Measurements from ENCODE around the gene HECTD4. TPM values are rescaled to one million over a fixed set of nuclear protein-coding genes. Genes with fewer than 3 reads are reported as not detected.

HECTD4 gene
- total RNA-seq, 1 experiment from 2014 or later: 30.0 TPM

DNA sequence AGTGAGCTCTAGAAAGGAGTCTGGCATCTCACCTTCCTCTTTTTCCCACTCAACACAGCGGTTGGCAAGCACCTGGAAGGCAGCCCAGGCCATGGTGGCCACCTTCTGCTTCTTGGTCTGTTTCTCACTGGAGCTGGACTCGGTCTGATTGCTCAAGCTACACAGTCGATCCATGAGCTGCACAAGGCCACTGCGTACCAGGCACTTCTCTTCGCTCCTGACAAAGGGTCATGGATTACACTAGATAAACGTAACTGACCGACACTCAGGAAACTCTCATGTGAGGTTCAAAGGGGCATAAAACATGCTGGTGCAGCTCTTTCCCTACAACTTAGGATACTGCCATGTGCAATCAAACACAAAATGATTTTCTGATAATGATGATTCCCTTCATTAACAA lies 143.2 kb downstream of the HECTD4 start:
- H3K79me2 ChIP-seq (ENCODE audit: insufficient read depth, low read length): no peaks in the 10 kb centered on the region
- H2BK12ac ChIP-seq (ENCODE audit: insufficient read length, low read depth, low read length): no peak overlapping the region
- no peak overlapping the region for H3K4ac ChIP-seq (ENCODE audit: low read depth, low read length)
- H3K14ac ChIP-seq (ENCODE audit: insufficient read depth, low read length): no peak overlapping the region
- WGBS (ENCODE audit: extremely low coverage, insufficient read length, low lambda C conversion rate): no CpG with 5 or more reads among the region's 7 CpGs
- H2AK5ac ChIP-seq (ENCODE audit: insufficient read length, low read length): no peak overlapping the region
- H2BK15ac ChIP-seq (ENCODE audit: low read depth, low read length): no peak overlapping the region
- Mint-ChIP-seq H3K4me1 (no peaks in the 10 kb centered on the region), H3K9me3 (no peaks in the 10 kb centered on the region), H3K27ac (no peak overlapping the region; a peak in 2 of 7 replicates), H3K36me3 (ENCODE audit: insufficient read depth in 1 of 3, low read depth in 3 of 3) (peaks cover 4 to 70% (median 38%) of the 10 kb centered on the region in 3 experiments; a peak in 6 of 7 replicates), H3K4me3 (no peak overlapping the region), H3K27me3 (ENCODE audit: low read depth) (no peaks in the 10 kb centered on the region)
- no peak overlapping the region for H4K5ac ChIP-seq (ENCODE audit: insufficient read length, low read depth, low read length)
- no peak overlapping the region for H3K56ac ChIP-seq (ENCODE audit: insufficient read length, low read depth, low read length)
- no peak overlapping the region for H2BK120ac ChIP-seq (ENCODE audit: low read depth, low read length, poor library complexity, severe bottlenecking)
- H4K20me1 ChIP-seq (ENCODE audit: control insufficient read depth, insufficient read depth, insufficient read length): no peaks in the 10 kb centered on the region
- H3K23me2 ChIP-seq (ENCODE audit: insufficient read length, low read depth, low read length, poor library complexity, severe bottlenecking): no peaks in the 10 kb centered on the region
- H3K27me3 ChIP-seq (ENCODE audit: insufficient read depth, low read length): no peaks in the 10 kb centered on the region
- H3K23ac ChIP-seq (ENCODE audit: insufficient read length, low read depth, low read length): no peak overlapping the region
- H3K79me1 ChIP-seq (ENCODE audit: insufficient read depth, low read depth, low read length, poor library complexity, severe bottlenecking): no peaks in the 10 kb centered on the region
- no peaks in the 10 kb centered on the region for H3K9me3 ChIP-seq (ENCODE audit: control insufficient read depth, low read depth, low read length)
- H4K91ac ChIP-seq (ENCODE audit: insufficient read length, low read depth, low read length): no peak overlapping the region
- H3K4me1 ChIP-seq (ENCODE audit: insufficient read depth, low read length): no peaks in the 10 kb centered on the region
- H3T11ph ChIP-seq (ENCODE audit: low read length): no peak overlapping the region
- H4K8ac ChIP-seq (replicated peaks; ENCODE audit: insufficient read length, low read depth, low read length): no peak overlapping the region
- H2AFZ ChIP-seq (ENCODE audit: low read length): no peak overlapping the region
- TF ChIP-seq CTCF (conservative IDR thresholded peaks at IDR 0.05): no peak
- H3K9ac ChIP-seq (ENCODE audit: extremely low read depth, insufficient read length, low read length): no peak overlapping the region
- no peak overlapping the region for H2BK20ac ChIP-seq (ENCODE audit: low read depth, low read length, poor library complexity, severe bottlenecking)
- DNase-seq: no peak
- no peak overlapping the region for H3K18ac ChIP-seq (ENCODE audit: insufficient read length, low read depth, low read length)
- H3K27ac ChIP-seq (ENCODE audit: insufficient read length, low read depth, low read length): no peak overlapping the region
- H2BK5ac ChIP-seq (ENCODE audit: insufficient read length, low read length): no peak overlapping the region
- H3K4me2 ChIP-seq (ENCODE audit: insufficient read depth, insufficient read length, low read length): no peak overlapping the region

All from H9 (cell line).